ENCODE results near the gene WDR33.

Gene WDR33

GRCh38 chr2:127669056-127669455, 141.9 kb downstream of the WDR33 start:
- no peak for DNase-seq

- no peak for DNase-seq
Observed at GRCh38 chr2:127665267-127665893, 145.6 kb downstream of the WDR33 start.

- no peak for DNase-seq
Observed at GRCh38 chr2:127664895-127665225, 146.1 kb downstream of the WDR33 start.

- DNase-seq = no peak
Observed at GRCh38 chr2:127664065-127664894, 146.7 kb downstream of the WDR33 start.

- DNase-seq = no peak
Observed at GRCh38 chr2:127663566-127664064, 147.4 kb downstream of the WDR33 start.

- DNase-seq = no peak
Observed at GRCh38 chr2:127662937-127663565, 147.9 kb downstream of the WDR33 start.

- DNase-seq = no peak
Observed at GRCh38 chr2:127661949-127662510, 148.9 kb downstream of the WDR33 start.

- no peak for DNase-seq
Observed at GRCh38 chr2:127661072-127661649, 149.8 kb downstream of the WDR33 start.

- no peak for DNase-seq
Observed at GRCh38 chr2:127660291-127660578, 150.7 kb downstream of the WDR33 start.

GRCh38 chr2:127659408-127660290, 151.3 kb downstream of the WDR33 start:
- no peak for DNase-seq

GRCh38 chr2:127658641-127659407, 152.1 kb downstream of the WDR33 start:
- DNase-seq = no peak

GRCh38 chr2:127658146-127658545, 152.8 kb downstream of the WDR33 start:
- no peak for DNase-seq

GRCh38 chr2:127657232-127657595, 153.8 kb downstream of the WDR33 start:
- no peak for DNase-seq

- no peak for DNase-seq
Observed at GRCh38 chr2:127656569-127657231, 154.3 kb downstream of the WDR33 start.

- DNase-seq = no peak
Observed at GRCh38 chr2:127655209-127656073, 155.5 kb downstream of the WDR33 start.

- DNase-seq = no peak
Observed at GRCh38 chr2:127654838-127655175, 156.2 kb downstream of the WDR33 start.

GRCh38 chr2:127654084-127654837, 156.7 kb downstream of the WDR33 start:
- DNase-seq = no peak

- no peak for DNase-seq
Observed at GRCh38 chr2:127653421-127654083, 157.4 kb downstream of the WDR33 start.
